GM13976 (cell line): ENCODE results near the gene HSPA12B.

ENCODE experiments used
- DNase-seq: peaks from one replicate; pipeline ENCODE4 v3.0.0; 2012; ENCODE audit warnings: low spot score
- CTCF ChIP-seq: IDR thresholded peaks from 2 replicates; pipeline ENCODE4 v1.5.1; 2012; ENCODE audit warnings: borderline replicate concordance, mild to moderate bottlenecking; ENCODE audit not compliant: insufficient read depth; ENCODE audit errors: extremely low read depth, missing control alignments, control extremely low read depth
- in situ Hi-C: fragments of 300-500 bp; cut with MboI; formaldehyde crosslinking; loops from one replicate; pipeline ENCODE4 v1.12.0; 2022; ENCODE audit warnings: low sequenced_read_pairs, mixed read lengths, inconsistent platforms; ENCODE audit not compliant: unreplicated experiment

HSPA12B gene

GRCh38 chr20:3728354-3728753 lies 4.1 kb upstream of the HSPA12B start:
- DNase-seq, result no peak
- no peak for TF ChIP-seq CTCF
- in situ Hi-C loops, result no loop called here

DNA sequence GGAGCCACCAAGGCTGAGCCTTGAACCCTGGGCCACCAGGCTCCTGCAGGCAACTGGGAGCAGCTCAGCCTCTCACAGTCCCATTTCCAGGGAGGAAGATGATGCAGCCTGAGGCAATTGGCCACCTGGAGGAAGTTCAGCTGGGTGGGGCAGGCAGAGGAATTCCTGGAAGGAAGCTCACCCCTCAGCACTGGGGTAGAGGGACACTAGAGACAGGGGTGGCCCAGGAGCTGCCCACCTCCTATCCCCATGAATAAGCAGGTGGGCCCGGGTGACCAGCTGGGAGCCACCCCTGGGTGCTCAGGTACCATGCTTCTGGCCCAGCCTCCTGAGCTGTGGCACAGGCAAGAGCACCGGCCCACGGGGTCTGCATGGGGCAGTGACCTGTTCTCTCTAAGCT lies 3.6 kb upstream of the HSPA12B start:
- in situ Hi-C loops, result no loop called here
- TF ChIP-seq CTCF, result no peak
- DNase-seq, result no peak

- in situ Hi-C loops, result no loop called here
- no peak for TF ChIP-seq CTCF
- DNase-seq, result no peak
Observed at GRCh38 chr20:3729378-3729777, 3.1 kb upstream of the HSPA12B start.

GRCh38 chr20:3729811-3730540 lies 2.5 kb upstream of the HSPA12B start:
- in situ Hi-C loops, result no loop called here
- DNase-seq, result no peak
- TF ChIP-seq CTCF, result no peak

DNA sequence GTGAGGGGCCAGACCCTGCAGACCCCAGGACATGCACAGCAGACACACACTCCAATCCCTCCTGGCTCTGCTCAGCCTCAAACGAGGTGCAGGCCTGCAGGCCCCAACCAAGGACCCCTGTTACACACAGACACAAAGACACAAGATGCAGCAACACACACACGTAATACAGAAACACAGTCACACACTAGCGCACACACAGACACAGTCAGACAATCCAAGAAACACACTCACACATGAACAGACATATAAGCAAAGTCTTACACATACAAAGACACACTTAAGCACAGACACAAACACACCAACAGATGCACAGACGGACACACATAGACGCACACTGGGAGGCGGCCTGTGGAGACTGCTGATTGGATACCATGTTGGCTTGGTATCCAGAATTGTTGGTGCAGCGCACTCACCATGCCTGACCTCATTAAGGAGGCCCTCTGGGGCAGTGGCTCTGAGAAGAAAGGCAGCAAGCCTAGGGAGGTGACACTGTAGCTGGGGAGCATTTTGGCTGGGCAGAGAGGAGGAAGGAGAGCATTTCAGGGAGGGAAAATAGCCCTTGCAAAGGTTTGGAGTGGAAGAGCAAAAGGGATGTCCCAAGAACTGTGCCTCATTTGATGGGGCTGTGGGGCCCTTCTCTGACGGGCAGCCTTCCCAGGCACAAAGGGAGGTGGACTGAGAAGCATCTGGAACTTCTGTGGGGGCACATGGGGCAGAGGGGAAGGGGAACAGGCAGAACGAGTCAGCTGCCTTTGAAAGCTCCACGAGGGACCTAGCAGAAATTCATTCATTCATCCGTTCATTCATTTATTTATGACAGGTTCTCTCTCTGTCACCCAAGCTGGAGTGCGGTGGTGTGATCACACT lies 1.4 kb upstream of the HSPA12B start:
- TF ChIP-seq CTCF, result no peak
- in situ Hi-C loops, result no loop called here
- DNase-seq, result no peak

DNA sequence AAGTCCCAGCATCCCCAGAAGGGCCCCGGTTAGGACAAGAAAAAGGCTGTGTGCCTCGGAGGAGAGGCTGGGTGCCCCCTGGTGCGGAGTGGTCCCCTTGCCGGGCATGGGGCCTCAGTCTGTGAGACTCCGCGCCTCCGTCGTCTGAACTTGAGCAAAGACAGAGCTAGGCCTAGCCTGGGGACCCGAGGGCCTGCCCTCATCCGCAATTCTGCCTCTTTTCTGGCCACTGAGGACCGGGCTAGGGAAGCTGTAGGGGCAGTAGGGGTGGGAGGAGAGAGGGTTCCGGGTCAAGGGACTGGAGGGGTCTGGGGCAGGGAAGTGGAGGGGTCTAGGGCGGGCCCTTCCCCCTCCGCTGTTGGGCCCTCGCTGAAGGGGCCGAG lies 550 bp upstream of the HSPA12B start:
- in situ Hi-C loops, result no loop called here

More for the DNA sequence above, 550 bp upstream of the HSPA12B start:
- DNase-seq, result no peak
- no peak for TF ChIP-seq CTCF
